Neural cell (in vitro differentiated cells): ENCODE results near the gene TADA2B. TPM values are rescaled to one million over a fixed set of nuclear protein-coding genes. Genes with fewer than 3 reads are reported as not detected.

Experiments
- H2AFZ ChIP-seq: fragments of 200-600, 300-800 bp; sonication (generic), shearing (Covaris generic); 2 replicates; pipeline ENCODE4 v1.6.0; 2014; ENCODE audit warnings: low read depth, mild to moderate bottlenecking, antibody characterized with exemption, low read length, moderate library complexity
- H3F3A ChIP-seq: fragments of 200-600 bp; shearing (Covaris generic); 2 replicates; pipeline ENCODE4 v1.6.1; 2016; ENCODE audit warnings: mild to moderate bottlenecking, moderate library complexity, mixed read lengths, antibody characterized with exemption, low read length; ENCODE audit not compliant: insufficient read depth, poor library complexity, severe bottlenecking
- H3K27ac ChIP-seq: fragments of 200-600, 300-800 bp; sonication (generic), shearing (Covaris generic); 2 replicates; pipeline ENCODE4 v1.5.1; 2014; ENCODE audit warnings: mild to moderate bottlenecking, low read length, moderate library complexity
- H3K27me3 ChIP-seq: fragments of 300-800, 200-600 bp; sonication (generic), shearing (Covaris generic); 2 replicates; pipeline ENCODE4 v1.6.0; 2014; ENCODE audit warnings: mild to moderate bottlenecking, low read depth, low read length, moderate library complexity; ENCODE audit not compliant: insufficient read depth
- H3K36me3 ChIP-seq: fragments of 300-800, 200-600 bp; sonication (generic), shearing (Covaris generic); 2 replicates; pipeline ENCODE4 v1.5.1; 2014; ENCODE audit warnings: mild to moderate bottlenecking, antibody characterized with exemption, low read length, moderate library complexity; ENCODE audit not compliant: insufficient read depth
- H3K4me2 ChIP-seq: fragments of 300-800, 200-600 bp; sonication (generic), shearing (Covaris generic); 2 replicates; pipeline ENCODE4 v1.6.0; 2014; ENCODE audit warnings: mild to moderate bottlenecking, low read length
- H3K4me3 ChIP-seq: fragments of 300-800, 200-600 bp; sonication (generic), shearing (Covaris generic); 2 replicates; pipeline ENCODE4 v1.5.1; 2014; ENCODE audit warnings: mild to moderate bottlenecking, low read length, moderate library complexity
- H3K79me2 ChIP-seq: fragments of 200-600 bp; shearing (Covaris generic); replicated peaks from 2 replicates; pipeline ENCODE4 v1.6.0; 2014; ENCODE audit warnings: mild to moderate bottlenecking, low read length, moderate library complexity; ENCODE audit not compliant: insufficient read depth
- H3K9ac ChIP-seq: fragments of 300-800, 200-600 bp; sonication (generic), shearing (Covaris generic); 2 replicates; pipeline ENCODE4 v1.6.1; 2016; ENCODE audit warnings: mild to moderate bottlenecking, low read length, mixed read lengths
- H3K9me2 ChIP-seq: fragments of 200-600 bp; shearing (Covaris generic); 2 replicates; pipeline ENCODE4 v1.6.1; 2016; ENCODE audit warnings: mild to moderate bottlenecking, low read length, mixed read lengths; ENCODE audit not compliant: insufficient read depth
- H3K9me3 ChIP-seq: fragments of 200-600, 300-800 bp; sonication (generic), shearing (Covaris generic); 2 replicates; pipeline ENCODE4 v1.6.1; 2016; ENCODE audit warnings: mild to moderate bottlenecking, mixed run types, low read length, moderate library complexity, mixed read lengths
- H4K20me1 ChIP-seq: fragments of 200-600 bp; shearing (Covaris generic); 2 replicates; pipeline ENCODE4 v1.6.1; 2016; ENCODE audit warnings: mild to moderate bottlenecking, mixed run types; ENCODE audit not compliant: insufficient read depth
- CTCF ChIP-seq: fragments of 450-650 bp; IDR thresholded peaks from 2 replicates; pipeline ENCODE4 v1.5.1; 2014; ENCODE audit warnings: antibody characterized with exemption, mild to moderate bottlenecking, moderate library complexity; ENCODE audit not compliant: poor library complexity, severe bottlenecking
- EP300 ChIP-seq: fragments of 450-650 bp; conservative IDR thresholded peaks from 2 replicates; pipeline ENCODE4 v1.6.1; 2014; ENCODE audit warnings: antibody characterized with exemption, mild to moderate bottlenecking, moderate library complexity; ENCODE audit not compliant: poor library complexity, severe bottlenecking
- EZH2 ChIP-seq: fragments of 200-600, 300-800 bp; shearing (Covaris generic), sonication (generic); IDR thresholded peaks from 2 replicates; pipeline ENCODE4 v1.6.1; 2014; ENCODE audit warnings: antibody characterized with exemption, low read length, borderline replicate concordance, mild to moderate bottlenecking; ENCODE audit not compliant: insufficient read depth, poor library complexity, severe bottlenecking
- MXI1 ChIP-seq: fragments of 450-650 bp; conservative IDR thresholded peaks from 2 replicates; pipeline ENCODE4 v1.6.1; 2014; ENCODE audit warnings: antibody characterized with exemption, mild to moderate bottlenecking; ENCODE audit not compliant: poor library complexity, severe bottlenecking
- POLR2AphosphoS5 ChIP-seq: IDR thresholded peaks from 2 replicates; pipeline ENCODE4 v1.6.1; 2012
- RAD21 ChIP-seq: fragments of 450-650 bp; conservative IDR thresholded peaks from 2 replicates; pipeline ENCODE4 v1.6.1; 2014; ENCODE audit warnings: antibody characterized with exemption, mild to moderate bottlenecking, moderate library complexity
- REST ChIP-seq: IDR thresholded peaks from 2 replicates; pipeline ENCODE4 v1.6.1; 2012; ENCODE audit warnings: borderline replicate concordance
- SMC3 ChIP-seq: fragments of 450-650 bp; conservative IDR thresholded peaks from 2 replicates; pipeline ENCODE4 v1.6.1; 2014; ENCODE audit warnings: antibody characterized with exemption, mild to moderate bottlenecking, moderate library complexity; ENCODE audit not compliant: poor library complexity
- TAF1 ChIP-seq: IDR thresholded peaks from 2 replicates; pipeline ENCODE4 v1.6.1; 2012; ENCODE audit warnings: low read depth
- polyA plus RNA-seq: library from polyadenylated mRNA; depleted of rRNA; stranded (reverse); fragments of >200 nt; gene quantifications from 2 replicates; pipeline ENCODE4 v1.2.3, GENCODE V29; 2014

Gene TADA2B
- polyA plus RNA-seq, 1 donor from 2014 or later: 13.9 TPM

- H3K27ac ChIP-seq: no peak overlapping the region
- no peaks in the 10 kb centered on the region for H3K36me3 ChIP-seq
These were observed 11.4 kb upstream of the TADA2B start for GRCh38 chr4:7031558-7032449.

More at GRCh38 chr4:7031558-7032449, 11.4 kb upstream of the TADA2B start:
- TF ChIP-seq EZH2 (no peak), EP300 (no peak), REST (no peak), SMC3 (no peak), RAD21 (no peak), POLR2AphosphoS5 (no peak), TAF1 (no peak), MXI1 (no peak), CTCF (no peak)
- H2AFZ ChIP-seq: no peak overlapping the region
- no peaks in the 10 kb centered on the region for H3K9me3 ChIP-seq
- H3K27me3 ChIP-seq: no peaks in the 10 kb centered on the region
- H4K20me1 ChIP-seq: no peaks in the 10 kb centered on the region
- no peaks in the 10 kb centered on the region for H3K9me2 ChIP-seq
- no peak overlapping the region for H3K4me2 ChIP-seq
- no peaks in the 10 kb centered on the region for H3F3A ChIP-seq
- H3K4me3 ChIP-seq: no peak overlapping the region
- H3K79me2 ChIP-seq: no peaks in the 10 kb centered on the region
- no peak overlapping the region for H3K9ac ChIP-seq
